ENCODE measurements around the gene SEMA5B.

The SEMA5B gene

GRCh38 chr3:122886946-122887345 lies 140.6 kb downstream of the SEMA5B start:
- no peak for DNase-seq
- Histone ChIP-seq H3K27me3 (replicated peaks) (no peaks in the 10 kb centered on the region), H3K4me3 (ENCODE audit: low read depth, low read length) (no peak overlapping the region), H3K36me3 (replicated peaks) (no peaks in the 10 kb centered on the region), H3K27ac (no peak overlapping the region)
- TF ChIP-seq CTCF (IDR thresholded peaks at IDR 0.05; ENCODE audit: low read depth, low read length, missing control alignments) = no peak
- in situ Hi-C loops (cut with HindIII; ENCODE audit: low pct_ligation_motif_present, low sequenced_read_pairs) = no loop called here

GRCh38 chr3:122886251-122886650 lies 141.3 kb downstream of the SEMA5B start:
- H3K36me3 ChIP-seq (replicated peaks) = no peaks in the 10 kb centered on the region
- in situ Hi-C loops (cut with HindIII; ENCODE audit: low pct_ligation_motif_present, low sequenced_read_pairs) = no loop called here
- H3K27me3 ChIP-seq (replicated peaks) = no peaks in the 10 kb centered on the region
- no peak for TF ChIP-seq CTCF (IDR thresholded peaks at IDR 0.05; ENCODE audit: low read depth, low read length, missing control alignments)
- no peak overlapping the region for H3K4me3 ChIP-seq (ENCODE audit: low read depth, low read length)
- H3K27ac ChIP-seq = no peak overlapping the region
- DNase-seq = no peak

GRCh38 chr3:122882361-122882947 lies 145.1 kb downstream of the SEMA5B start:
- Histone ChIP-seq H3K36me3 (replicated peaks) (no peaks in the 10 kb centered on the region), H3K4me3 (ENCODE audit: low read depth, low read length) (no peak overlapping the region), H3K27me3 (replicated peaks) (no peaks in the 10 kb centered on the region), H3K27ac (no peak overlapping the region)
- no peak for DNase-seq
- in situ Hi-C loops (cut with HindIII; ENCODE audit: low pct_ligation_motif_present, low sequenced_read_pairs) = no loop called here
- TF ChIP-seq CTCF (IDR thresholded peaks at IDR 0.05; ENCODE audit: low read depth, low read length, missing control alignments) = no peak

- Histone ChIP-seq H3K4me3 (ENCODE audit: low read depth, low read length) (no peak overlapping the region), H3K27ac (no peak overlapping the region), H3K36me3 (replicated peaks) (no peaks in the 10 kb centered on the region), H3K27me3 (replicated peaks) (no peaks in the 10 kb centered on the region)
- in situ Hi-C loops (cut with HindIII; ENCODE audit: low pct_ligation_motif_present, low sequenced_read_pairs) = no loop called here
- no peak for DNase-seq
- no peak for TF ChIP-seq CTCF (IDR thresholded peaks at IDR 0.05; ENCODE audit: low read depth, low read length, missing control alignments)
Measured at GRCh38 chr3:122880624-122881023, 146.9 kb downstream of the SEMA5B start.

- Histone ChIP-seq H3K27ac (no peak overlapping the region), H3K36me3 (replicated peaks) (no peaks in the 10 kb centered on the region), H3K4me3 (ENCODE audit: low read depth, low read length) (no peak overlapping the region), H3K27me3 (replicated peaks) (no peaks in the 10 kb centered on the region)
- no peak for TF ChIP-seq CTCF (IDR thresholded peaks at IDR 0.05; ENCODE audit: low read depth, low read length, missing control alignments)
- in situ Hi-C loops (cut with HindIII; ENCODE audit: low pct_ligation_motif_present, low sequenced_read_pairs) = no loop called here
- DNase-seq = no peak
Measured at GRCh38 chr3:122880173-122880572, 147.4 kb downstream of the SEMA5B start.

- no peak for DNase-seq
- in situ Hi-C loops (cut with HindIII; ENCODE audit: low pct_ligation_motif_present, low sequenced_read_pairs) = no loop called here
- Histone ChIP-seq H3K36me3 (replicated peaks) (no peaks in the 10 kb centered on the region), H3K27me3 (replicated peaks) (no peaks in the 10 kb centered on the region), H3K27ac (no peak overlapping the region), H3K4me3 (ENCODE audit: low read depth, low read length) (no peak overlapping the region)
- no peak for TF ChIP-seq CTCF (IDR thresholded peaks at IDR 0.05; ENCODE audit: low read depth, low read length, missing control alignments)
Measured at GRCh38 chr3:122875547-122876127, 151.9 kb downstream of the SEMA5B start.

All from brain microvascular endothelial cell (primary cell).